Bone marrow (tissue), 2 donors: Measurements from ENCODE around the gene TMEM236.

Experiments
- DNase-seq, 2 donors: peaks; one replicate each; lab custom pipeline; 2025; lab: John Stamatoyannopoulos, UW

TMEM236 gene

DNA sequence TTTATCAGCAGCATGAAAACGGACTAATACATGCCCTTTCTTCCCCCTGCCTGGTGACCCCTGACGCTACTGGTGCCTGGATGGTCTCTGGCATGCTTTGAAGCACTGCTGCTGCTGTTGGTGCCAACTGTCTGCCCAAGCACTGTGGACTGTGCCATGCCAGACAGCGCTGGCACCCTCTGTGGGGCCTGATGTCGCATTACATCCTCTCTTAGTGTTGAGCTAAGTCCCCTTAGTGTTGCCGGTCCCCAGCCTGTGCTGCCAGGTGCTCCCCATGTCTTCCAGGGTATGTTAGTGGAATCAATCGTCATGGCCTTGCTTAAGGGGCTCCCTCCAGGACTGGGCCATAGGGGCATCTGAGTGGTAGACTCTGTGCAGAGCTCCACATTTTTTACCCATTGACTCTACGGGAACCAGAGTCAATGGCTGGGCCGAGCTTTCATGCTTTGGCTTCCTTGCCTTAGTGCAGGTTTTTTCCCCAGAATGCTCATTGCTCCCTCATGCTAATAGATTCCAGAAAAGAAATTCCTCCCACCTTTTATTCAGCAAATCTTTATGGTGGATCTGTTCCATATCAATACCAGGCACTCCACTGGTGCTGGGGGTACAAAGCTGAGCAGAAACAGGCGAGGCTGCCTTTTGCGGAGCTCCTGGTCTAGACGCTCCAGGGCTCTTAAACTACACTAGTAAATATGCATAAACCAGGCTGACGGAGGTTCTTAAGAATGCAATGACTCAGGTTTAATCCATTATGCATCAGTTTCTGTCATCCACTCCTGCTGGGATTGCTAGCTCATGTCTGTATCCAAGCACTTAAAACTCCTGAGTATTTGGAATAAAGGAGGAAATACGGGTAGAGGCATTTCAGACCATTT lies 35.3 kb downstream of the TMEM236 start:
- no peak for DNase-seq

DNA sequence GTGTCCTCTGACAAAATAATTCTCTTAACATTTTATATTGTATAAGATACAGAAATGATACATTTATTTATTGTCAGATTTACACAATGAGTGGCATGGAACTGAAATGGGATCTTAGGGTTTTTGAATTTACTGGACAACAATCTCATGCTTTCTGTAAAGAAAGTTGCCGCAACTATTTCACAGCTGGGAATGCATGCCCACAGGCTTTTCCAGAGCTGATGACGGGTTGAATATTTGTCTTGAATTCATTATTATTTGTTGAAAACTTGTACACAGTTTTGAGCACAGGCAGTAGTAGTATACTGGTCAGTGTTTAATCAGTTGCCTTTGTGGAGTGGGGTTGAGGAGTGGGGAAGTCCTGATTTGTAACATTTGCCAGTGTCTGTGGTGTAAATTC lies 36.6 kb downstream of the TMEM236 start:
- no peak for DNase-seq

DNA sequence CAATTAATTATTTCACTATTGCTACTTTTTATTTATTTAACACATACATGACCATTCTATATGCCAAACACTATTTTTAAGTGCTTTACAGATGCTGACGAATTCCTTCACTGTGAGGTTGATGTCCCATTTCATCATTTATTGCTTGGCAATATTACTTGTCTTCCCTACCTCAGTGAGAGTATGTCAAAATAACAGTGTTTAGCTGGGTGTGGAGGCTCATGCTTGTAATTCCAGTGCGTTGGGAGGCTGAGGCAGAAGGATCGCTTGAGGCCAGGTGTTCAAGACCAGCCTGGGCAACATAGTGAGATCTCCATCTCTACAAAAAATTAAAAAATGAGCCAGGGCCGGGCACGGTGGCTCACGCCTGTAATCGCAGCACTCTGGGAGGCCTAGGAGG lies 37.4 kb downstream of the TMEM236 start:
- no peak for DNase-seq

DNA sequence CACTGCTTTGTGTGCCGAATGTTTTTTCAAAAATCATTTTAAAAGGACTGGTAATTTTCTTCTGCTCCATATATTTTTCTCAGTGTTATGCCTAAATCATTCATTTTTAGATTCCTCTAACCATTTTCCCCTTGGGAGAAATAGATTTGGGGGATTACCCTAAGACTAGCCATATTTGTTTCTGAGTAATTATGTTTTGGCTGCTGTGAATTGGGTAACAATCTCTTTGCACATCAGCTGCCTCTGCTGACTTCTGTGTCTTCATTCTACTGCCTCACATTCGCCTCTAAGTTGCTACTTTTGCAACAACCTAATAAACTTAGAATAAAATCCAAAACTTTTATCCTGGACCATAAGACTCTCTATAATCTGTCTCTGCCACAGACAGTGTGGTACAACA lies 38.6 kb downstream of the TMEM236 start:
- DNase-seq: no peak

DNA sequence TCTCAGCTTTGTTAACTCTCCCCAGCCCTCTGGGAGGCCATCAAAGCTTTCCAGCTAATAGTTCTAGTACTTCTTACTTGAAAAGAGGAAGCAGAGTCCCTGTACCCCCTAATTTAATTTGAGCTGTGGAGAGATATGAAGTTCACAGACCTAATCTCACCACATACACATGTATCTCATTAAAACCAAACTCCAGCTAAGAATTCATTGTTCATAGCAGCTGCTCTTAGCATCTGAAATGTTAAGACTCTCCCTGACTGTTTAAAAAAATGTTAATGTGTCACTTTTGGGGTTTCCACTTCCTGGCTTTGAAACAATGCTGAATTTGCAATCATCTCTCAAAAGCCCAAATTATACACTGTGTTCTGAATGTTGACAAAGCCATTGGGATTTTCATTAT lies 41.0 kb downstream of the TMEM236 start:
- peak in 1 of 2 donors; percentile 79 for DNase-seq

DNA sequence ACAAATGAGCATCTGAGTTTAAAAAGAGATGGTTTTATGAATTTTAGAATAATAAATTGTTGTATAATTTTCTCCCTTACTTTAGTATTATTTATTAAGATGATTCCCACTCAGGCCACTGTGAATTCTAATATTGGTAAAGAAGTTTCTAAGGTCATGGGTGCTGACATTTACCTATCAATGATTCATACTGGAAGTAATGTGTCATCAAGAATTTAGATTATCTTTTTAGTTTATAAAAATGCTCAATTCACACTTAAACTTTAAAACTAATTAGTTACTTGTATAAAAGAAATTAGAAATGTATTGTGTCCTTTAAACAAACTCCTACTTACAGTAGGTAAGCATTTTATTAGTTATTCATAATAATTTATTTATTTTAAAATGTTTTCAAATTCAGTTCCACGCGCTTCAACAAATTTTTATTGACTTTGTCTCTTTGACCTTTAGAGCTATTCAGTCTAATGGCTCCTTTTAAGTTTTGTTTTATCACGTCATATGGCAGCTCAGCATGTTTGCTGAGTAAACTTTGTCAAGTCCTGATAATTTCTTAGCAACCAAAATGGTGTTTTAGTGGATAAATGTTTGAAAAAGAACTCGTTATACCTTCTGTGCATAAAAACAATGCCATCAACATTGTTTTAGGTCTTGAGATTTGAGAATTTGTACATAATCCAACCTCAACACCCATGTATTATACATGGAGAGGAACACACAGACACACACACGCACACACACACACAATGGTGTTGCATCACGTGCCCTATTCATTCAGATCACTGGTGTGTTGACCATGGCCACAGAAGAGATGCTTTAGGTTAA lies 42.0 kb downstream of the TMEM236 start:
- DNase-seq: no peak

DNA sequence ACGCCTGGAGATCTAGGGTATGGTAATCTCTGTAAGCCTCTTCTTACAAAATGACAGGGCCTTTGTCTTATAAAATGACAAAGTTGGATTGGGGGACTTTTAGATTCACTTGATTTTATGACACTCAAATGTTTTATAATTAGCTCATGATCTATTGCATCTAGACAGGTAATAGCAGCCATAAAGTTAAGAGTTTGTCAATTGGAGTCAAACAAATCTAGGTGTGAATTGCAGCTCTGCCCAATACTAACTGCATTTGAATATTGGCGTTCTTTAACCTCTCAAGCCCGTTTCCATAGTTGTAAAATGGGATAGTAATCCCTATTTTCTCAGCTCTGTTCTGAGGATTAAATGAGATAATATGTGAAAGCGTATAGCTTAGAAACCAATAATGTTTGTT lies 43.1 kb downstream of the TMEM236 start:
- no peak for DNase-seq

DNA sequence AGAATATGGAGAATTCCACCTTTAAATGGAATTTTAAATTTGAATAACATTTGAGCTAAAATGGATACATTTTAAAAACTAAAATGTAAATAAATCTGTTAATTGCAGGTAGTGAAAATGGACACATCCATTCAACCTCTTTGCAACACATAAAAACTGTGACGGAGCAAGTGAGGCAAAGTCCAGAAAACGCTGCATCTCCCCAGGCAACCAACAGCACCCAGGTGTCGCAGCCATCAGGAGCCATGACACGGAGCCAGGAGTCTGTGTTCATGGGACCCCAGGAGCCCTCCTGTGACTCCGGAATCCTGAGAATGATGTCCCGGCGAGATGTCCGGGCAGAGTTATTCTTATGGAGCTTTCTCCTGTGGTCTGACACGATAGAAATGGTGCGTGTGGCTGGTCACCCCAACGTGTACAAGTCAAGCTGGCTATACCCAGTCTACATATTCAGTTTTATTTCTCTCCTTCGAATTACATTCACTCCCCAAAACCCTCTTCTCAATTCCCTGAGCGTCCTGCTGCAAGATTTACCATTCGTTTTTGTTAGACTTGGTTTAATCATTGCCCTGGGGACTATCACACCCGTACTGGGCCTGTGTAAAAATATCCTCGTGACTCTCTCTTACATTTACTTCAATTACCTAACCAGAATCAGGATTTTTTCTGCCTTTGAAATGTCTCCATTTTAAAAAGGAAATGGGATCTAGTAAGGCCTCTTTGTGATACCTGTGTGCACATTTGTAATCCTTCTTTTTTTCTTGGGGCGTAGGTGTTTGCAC lies 44.0 kb downstream of the TMEM236 start:
- no peak for DNase-seq

DNA sequence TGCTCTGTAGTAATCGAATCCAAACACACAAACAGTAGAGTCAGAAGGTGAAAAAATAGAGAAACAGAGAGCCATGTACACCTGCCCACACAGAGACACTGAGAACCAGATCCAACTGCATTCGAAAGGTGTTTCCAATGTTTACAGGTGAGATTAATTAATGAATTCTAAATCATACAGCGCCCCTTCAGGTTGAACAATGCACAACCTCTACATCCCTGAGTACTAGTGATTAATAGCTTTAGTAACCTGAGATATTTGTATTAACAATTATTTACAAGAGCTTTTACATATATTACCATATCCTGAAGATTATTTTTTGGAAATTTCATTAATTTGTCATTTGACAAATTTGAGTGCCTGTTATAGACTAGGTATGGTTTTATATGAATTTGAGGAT lies 49.5 kb downstream of the TMEM236 start:
- no peak for DNase-seq

DNA sequence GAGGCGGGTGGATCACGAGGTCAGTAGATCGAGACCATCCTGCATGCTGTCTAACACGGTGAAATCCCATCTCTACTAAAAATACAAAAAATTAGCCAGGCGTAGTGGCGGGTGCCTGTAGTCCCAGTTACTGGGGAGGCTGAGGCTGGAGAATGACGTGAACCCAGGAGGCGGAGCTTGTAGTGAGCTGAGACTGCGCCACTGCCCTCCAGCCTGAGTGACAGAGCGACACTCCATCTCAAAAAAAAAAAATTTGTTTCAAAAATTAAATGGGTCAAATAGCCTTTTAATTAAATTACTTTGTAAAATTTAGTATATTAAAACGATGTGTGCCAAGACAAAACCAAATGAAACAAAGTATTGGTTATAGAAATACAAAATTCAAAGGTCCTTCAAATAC lies 50.3 kb downstream of the TMEM236 start:
- DNase-seq: no peak

DNA sequence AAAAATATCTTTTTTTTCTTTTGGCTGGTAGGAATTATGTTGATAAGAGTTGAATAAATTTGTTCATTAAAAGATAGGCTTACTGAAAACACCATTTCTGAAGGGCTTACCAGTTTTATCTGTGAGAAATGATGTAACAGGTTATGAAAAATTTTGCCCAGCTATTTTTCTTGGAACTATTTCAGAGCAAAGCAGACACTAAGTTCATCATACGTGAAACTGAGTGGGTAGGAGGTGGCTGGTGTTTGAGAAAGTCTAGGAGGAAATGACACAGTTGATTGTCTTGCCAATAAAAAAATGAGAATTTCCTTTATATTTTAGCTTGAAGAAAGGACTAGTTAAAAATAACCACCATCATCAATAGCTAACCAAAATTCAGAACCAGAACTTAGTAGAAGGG lies 51.0 kb downstream of the TMEM236 start:
- DNase-seq: peak in 1 of 2 donors; percentile 30

DNA sequence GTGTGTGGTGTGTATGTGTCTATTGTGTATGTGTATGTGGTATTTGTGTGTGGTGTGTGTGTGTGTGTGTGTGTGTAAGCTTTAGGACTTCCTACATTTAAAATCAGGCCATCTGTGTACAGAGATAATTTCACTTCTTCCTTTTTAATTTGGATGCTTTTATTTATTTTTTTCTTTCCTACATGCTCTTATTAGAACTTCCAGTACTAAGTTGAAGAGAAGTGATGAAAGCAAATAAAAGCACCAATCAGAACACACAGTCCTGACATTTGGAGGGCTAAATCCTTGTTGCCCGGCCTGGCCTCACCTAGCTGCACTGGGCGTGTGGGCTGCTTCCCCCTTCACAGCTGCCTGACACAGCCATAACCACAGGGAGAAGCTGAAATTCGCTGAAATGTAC lies 53.3 kb downstream of the TMEM236 start:
- DNase-seq: no peak

DNA sequence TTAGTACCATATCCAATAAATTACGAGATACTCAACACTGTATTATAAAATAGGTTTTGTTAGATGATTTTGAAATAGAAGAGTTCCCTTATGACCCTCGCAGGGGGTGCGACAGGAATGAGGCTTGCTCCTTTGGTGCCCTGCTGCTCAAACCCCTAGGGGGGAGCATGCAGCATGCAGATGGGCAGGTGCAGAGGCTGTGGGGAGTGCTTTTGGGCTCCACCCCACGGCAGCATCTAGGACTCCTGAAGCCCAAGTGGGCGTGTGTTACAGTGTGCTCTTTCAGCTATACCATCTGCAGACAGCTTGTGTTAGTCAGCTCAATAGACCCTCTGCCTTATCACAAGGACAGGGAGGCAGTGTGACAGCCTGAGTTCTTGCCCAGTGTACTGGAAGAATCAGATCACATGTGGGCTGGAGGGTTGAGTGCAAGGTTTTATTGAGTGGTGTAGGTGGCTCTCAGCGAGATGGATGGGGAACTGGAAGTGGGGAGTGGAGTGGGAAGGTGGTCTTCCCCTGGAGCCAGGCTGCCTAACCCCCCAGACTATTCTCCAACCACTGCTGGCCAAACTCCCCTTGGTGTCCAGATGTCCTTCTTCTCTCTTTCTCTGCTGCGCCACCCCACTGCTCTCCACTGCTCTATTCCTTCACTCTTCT lies 54.0 kb downstream of the TMEM236 start:
- peak in 1 of 2 donors; percentile 25 for DNase-seq

DNA sequence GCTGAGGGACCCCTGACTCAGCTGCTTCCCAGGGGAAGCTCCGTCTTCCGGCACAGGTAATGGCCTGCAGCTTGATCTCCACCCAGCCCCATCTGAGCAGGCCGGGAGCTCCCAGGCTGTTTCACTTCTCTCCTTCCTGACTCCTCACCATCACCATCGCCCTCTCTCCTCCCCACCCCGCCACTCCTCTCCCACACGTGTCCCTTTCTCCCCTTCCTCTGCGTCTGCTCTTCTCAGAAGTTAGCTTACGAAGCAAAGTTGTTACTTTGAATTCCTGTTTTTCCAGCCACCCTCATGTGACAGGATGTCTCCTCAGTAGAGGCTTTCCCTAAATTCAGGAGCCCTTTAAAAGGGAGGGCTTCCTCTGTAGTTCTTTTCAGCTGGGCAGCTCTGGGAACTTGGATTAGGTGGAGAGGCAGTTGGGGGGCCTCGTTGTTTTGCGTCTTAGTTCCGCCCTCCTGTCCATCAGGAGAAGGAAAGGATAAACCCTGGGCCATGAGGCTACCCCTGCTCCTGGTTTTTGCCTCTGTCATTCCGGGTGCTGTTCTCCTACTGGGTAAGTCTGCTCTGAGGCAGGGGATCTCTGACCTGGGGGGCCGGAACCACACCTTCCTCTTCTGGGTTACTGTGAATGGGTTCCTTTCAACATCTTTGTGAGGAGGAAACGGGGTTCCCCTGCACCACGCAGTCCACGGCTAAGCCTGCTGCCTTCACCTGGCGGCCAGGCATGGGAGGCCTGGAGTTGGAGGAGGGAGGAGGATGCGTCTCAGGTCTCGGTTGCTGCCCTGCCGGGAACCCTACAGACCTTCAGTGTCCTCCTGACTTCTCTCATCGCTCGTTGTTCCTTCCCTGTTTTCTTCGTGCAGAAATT lies 57.2 kb downstream of the TMEM236 start, which contains the start of gene MRC1:
TSS of gene MRC1 (plus strand) at position 378 of the 871 bp plus-strand sequence. CDS start at position 496, 118 bp downstream.
- DNase-seq: no peak

DNA sequence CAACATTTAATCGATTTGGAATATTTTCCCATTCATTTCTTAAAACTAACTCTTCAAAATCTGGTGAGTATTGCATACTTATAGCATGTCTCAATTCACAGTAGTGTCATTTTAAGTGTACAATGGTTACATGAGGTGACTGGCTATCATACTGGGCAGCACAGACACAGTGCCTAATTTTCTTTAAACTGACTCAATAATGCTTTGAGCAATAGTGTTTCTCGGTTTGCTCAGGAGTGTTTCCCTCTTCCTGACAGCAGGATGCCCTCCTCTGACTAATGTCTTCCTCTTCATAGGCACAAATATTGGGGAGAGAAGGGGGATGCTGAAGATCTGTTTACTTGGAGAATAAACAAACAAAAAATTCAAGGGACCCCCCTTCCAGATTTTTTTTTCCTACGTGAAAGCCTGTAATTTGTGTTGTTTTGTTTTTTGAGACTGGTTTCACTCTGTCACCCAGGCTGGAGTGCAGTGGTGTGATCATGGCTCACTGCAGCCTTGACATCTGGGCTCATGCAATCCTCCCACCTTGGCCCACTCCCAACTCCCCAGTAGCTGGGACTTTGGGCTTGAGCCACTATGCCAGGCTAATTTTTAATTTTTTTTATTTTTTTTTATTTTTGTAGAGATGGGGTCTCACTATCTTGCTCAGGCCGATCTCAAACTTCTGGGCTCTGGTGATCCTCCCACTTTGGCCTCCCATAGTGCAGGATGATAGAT lies 59.3 kb downstream of the TMEM236 start:
- DNase-seq: no peak

DNA sequence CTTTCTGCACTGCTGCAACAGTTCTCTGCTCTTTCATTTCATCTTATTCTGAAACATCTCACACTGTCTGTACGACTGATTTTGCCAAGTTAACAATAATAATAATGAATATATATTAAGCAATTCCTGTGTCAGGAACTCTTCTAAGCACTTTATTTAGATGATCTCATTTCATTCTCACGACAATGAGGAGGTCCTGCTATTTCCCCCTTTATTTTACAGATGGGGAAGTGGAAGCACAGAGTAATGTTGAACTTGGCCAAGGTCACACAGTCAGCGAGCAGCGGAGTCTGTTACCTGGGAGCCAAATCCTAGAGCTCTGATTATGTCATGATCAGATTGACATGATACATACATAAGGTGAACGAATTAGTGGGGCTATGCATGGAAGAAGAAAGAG lies 63.0 kb downstream of the TMEM236 start:
- DNase-seq: no peak

DNA sequence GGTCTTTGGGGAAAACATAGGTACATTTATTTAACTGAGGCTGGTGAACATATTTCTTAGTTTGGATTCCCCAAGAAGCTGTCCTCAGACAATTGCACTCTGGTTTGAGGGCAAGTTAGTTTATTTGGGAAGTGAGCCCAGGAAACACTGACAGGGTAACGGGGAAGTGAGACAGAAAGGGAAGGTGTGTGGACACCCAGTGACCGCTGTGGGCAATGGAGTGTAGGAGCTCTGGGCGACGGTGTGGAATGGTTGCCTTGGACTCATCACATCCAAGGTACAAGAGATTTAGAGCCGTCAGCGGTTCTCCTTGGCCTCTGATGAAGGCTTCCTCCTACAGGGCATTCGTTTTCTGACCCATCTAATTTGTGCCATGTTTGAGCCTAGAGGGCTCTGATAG lies 64.2 kb downstream of the TMEM236 start:
- DNase-seq: no peak

DNA sequence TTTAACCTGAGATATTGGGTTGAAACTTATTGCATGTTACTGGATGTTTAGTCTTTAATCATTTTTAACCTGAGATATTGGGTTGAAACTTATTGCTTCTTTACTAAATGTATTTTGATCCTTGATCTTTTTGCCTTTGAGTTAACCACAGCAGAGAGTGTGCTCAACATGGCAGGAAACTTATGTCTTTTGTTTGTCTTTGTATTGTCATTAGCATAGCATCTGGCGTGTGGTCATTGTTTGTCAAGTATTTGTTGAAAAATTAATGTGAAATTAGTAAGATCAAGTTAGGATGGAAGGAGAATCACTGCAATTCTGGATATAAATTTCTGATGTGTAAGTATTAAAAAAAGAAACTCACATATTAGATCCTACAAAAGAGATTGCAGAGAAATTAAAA lies 65.3 kb downstream of the TMEM236 start:
- no peak for DNase-seq

DNA sequence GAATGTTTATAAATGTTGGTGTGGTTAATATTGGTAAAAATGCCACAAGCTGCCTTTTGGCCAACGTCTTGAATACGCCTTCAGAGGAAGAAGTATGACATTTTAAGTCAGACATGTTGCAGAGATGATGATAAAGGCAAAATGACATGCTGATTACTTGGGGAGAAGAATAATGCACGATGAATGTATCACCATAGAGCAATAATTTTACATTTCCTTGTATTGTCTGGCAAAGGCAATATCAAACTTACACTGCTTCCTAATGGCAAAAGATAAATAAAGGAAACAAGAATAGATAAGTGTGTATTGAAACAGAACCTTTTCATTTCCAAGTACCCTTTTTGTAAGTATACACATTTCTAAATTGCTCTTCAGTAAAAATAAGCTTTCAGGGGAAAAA lies 65.8 kb downstream of the TMEM236 start:
- DNase-seq: no peak

DNA sequence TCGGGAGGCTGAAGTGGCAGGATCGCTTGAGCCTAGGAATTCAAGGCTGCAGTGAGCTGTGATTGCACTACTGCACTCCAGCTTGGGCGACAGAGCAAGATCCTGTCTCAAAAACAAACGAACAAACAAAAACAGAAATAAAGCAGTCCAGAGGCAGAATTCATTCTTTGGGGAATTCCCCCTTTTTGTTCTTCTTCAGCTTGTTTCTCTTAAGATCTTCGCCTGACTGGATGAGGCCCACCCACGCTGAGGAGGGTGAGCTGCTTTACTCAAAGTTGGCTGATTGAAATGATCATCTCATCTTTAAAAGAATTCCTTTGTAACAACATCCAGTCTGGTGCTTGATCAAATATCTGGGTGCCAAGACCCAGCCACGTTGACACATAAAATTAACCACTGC lies 67.8 kb downstream of the TMEM236 start:
- no peak for DNase-seq
